GM21360 (cell line): ENCODE measurements around the gene IDI1.
A peak's percentile ranks its signal among the peaks of the same experiment; 100 is the strongest.
"Not testable (repeated sequence)": the region's sequence is repeated elsewhere in the genome, so short reads cannot be mapped to it uniquely, and the experiment has no call there.

Source experiments
- ATAC-seq: cut with Tn5 transposase; IDR thresholded peaks from one replicate; pipeline ENCODE4 v1.9.1; 2021; ENCODE audit warnings: mild to moderate bottlenecking, moderate library complexity; ENCODE audit not compliant: unreplicated experiment

IDI1 gene

GRCh38 chr10:1036341-1036791, 12.6 kb downstream of the IDI1 start:
- peak; percentile 91 for ATAC-seq

DNA sequence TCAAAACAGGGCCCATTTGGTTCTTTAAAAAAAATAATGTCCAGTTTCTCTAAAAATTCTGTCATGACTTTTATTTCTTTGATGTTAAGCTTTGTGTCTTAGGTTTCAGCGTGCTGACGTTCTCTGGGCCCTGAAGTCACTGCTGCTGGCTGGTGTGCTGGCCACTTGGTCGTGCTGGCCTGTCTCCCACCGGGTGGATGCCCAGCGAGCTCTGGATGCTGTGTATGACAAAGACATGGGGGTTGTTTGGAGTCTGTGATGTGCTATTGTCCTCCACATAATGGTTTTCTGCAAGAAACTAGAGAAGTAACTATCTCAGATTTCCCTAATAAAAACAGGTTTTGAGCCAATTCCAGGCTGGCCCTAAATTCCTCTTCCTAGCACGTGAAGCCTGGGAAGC, 13.7 kb downstream of the IDI1 start:
- ATAC-seq = no peak

- no peak for ATAC-seq
Observed at GRCh38 chr10:1034758-1035157, 14.2 kb downstream of the IDI1 start.

GRCh38 chr10:1033601-1034000, 15.3 kb downstream of the IDI1 start:
- no peak for ATAC-seq

GRCh38 chr10:1029838-1030237, 19.1 kb downstream of the IDI1 start:
- ATAC-seq = no peak

- no peak for ATAC-seq
Observed at GRCh38 chr10:1026578-1026977, 22.3 kb downstream of the IDI1 start.

DNA sequence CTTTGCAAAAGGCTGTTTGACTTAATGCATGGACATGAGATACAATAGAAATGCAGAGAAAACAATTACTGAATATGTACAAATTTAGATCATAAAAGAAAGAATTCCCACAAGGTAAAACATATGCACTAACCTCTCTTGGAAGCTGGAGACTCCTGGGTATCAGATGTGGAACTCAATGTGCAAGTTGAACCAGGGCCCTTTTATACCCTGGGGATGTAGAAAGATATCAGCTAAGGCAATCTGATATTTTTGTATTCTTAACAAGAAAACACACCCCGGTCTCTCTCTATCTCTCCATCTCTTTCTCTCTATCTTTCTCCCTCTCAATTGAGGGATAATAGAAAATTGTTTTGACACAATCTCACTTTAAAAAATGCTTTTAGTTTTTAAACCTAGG, 23.2 kb downstream of the IDI1 start, which contains the start of gene IDI2:
Gene IDI2 (minus strand): TSS at position 177 of the 400 bp plus-strand sequence. CDS start 1,136 bp downstream, outside the sequence.
- ATAC-seq = no peak

DNA sequence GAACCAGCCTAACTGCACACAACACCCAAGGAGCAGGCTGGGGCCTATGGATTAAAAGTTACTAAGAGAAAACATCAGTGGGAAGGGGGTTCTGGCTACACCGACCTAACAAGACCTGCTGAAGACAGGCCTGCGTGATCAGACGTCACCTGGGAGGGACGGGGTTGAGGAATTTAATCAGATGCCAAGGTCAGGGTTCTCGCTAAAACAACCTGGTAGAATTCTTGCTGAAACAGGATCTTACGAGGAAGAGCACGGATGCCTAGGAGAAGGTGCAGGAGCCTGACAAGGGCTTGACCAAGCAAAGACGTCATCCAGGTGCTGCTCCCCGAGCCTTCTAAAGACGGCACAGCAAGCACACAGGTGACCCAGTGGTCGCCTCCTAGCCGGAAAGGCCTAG, 24.8 kb downstream of the IDI1 start:
- ATAC-seq = no peak

DNA sequence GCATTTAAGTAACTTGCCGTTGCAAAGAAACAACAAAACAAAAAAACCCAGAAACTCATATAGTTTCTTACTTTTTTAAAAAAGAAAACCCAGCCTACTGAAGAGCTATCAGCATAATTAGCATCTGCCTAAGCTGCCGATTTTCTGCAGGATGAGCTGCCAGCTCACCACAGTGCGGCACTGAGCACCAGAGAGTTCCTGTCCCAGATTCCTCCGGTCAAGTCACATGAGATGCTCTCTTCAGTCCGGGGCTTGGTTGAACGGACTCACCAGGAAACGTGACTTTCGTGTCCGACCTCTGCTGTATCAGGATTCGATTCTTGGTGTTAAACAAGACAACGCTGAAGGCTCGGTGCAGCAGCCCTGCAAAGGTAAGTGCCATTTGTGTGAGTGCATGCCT, 26.5 kb downstream of the IDI1 start:
- no peak for ATAC-seq

GRCh38 chr10:1020958-1021357, 28.0 kb downstream of the IDI1 start:
- ATAC-seq = no peak

GRCh38 chr10:1020460-1020859, 28.5 kb downstream of the IDI1 start:
- ATAC-seq = no peak

GRCh38 chr10:1019362-1019761, 29.6 kb downstream of the IDI1 start:
- ATAC-seq = no peak

DNA sequence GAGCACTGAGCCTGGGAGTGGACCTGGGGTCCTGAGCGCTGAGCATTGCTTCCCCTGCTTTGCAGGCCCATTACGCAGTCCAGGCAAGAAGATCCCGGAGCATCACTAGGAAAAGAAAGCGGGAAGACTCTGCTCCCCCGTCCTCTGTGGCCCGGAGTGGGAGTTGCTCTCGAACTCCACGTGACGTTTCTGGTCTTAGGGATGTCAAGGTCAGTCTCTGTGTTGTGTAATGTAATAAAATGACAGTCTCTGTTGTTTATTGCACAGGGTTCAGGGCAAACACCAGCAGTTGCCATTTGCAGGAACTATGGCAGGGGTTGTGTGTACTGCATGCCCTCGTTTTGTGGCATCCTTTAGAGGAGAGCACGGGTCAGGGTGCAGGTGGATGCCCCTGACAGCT, 33.2 kb downstream of the IDI1 start:
- no peak for ATAC-seq

- no peak for ATAC-seq
Observed at GRCh38 chr10:1011696-1012095, 37.2 kb downstream of the IDI1 start.

- ATAC-seq = no peak
Observed at GRCh38 chr10:1010703-1011102, 38.2 kb downstream of the IDI1 start.

- not testable (repeated sequence) for ATAC-seq
Observed at GRCh38 chr10:1009947-1010346, 39.0 kb downstream of the IDI1 start.

GRCh38 chr10:1009071-1009494, 39.8 kb downstream of the IDI1 start:
- ATAC-seq = no peak

DNA sequence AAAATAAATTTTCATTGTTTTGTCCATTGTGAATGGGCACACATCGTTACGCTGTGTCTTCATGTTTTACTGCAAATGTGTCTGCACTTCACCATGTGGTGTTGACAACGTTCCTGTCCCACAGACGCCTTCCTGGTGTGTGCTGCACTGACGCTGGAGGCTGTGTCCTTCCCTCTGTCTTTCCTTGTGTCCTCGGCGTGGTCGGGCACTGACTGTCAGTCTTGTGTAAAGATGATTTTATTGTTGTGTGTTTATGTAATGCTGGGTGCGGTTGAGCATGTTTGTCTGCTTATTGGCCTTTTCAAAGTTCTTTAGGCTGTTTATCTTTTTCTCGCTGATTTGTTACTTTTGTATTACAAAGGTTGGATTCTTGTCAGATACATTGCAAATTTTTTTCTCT, 41.3 kb downstream of the IDI1 start:
- no peak for ATAC-seq

DNA sequence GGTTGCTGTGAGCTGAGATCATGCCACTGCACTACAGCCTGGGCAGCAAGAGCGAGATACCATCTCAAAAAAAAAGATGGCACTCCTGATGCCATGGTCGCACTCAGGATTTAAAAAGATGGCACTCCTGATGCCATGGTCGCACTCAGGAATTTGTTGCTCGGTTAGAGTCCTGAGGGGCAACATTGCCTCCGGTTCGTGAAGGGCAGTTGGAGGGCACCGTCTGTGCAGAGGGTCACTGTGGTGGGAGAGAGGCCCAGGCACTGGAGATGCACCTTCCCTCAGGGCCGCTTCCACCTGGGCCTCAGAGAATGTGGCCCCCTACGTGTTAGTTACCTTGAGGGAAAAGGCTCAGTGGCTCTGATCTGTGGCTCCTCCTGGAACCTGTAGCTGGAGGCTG, 42.3 kb downstream of the IDI1 start:
- ATAC-seq = no peak

DNA sequence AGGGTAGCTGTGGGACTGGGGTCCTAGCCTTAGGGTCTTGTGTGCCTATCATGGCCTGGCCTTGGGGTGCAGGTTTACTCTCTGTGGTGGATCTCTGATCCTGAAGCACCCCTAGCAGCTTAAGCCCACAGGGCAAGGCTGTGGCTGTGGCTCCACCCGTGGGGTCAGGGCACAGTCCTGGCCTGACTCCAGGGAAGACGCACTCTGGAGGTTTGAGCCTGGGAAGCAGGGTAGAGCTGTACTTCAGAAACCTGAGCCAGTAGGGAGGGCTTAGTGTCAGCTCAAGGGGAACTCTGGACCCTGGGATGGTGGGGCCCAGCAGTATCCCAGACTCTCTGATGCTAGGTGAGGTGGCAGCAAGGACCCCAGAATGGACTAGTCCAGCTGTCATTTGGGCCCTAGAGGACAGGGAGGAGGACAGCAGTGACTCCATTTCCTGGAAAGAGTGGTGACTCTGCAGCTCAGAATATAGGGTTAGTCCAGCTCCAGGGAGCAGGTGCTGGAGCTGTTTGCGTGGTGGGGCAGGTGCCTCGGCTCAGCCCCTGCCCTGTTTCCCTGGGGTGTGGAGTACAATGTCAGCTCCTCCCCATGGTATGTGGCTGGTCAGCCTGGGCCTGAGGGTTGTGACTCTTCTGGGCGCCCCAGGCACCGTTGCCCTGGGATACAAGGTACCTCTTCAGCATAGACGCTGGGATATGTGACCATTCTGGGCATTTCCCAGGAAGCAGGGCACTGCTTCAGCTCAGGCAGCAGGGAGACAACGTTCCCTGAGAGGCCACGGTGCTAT, 44.8 kb downstream of the IDI1 start:
- no peak for ATAC-seq

DNA sequence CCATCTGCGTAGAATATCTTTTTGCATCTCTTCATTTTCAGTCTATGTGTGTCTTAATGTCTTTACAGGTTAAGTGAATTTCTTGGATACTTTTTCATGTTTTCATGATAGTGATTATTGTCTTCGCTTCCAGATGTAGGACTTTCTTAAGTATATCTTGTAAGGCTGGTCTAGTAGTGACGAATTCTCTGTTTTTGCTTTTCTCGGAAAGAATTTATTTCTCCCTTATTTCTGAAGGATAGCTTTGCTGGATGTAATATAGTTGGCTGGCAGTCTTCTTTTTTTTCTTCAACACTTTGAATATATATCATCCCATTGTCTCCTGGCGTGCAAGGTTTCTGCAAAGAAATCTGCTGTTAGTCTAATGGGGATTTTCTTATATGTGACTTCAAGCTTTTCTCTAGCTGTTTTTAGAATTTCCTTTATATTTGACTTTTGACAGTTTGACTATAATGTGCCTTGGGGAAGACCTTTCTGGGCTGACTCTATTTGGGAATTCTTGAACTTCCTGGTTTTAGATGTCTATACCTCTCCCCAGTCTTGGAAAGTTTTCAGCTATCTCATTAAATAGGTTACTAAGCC, 46.4 kb downstream of the IDI1 start:
- ATAC-seq = no peak

DNA sequence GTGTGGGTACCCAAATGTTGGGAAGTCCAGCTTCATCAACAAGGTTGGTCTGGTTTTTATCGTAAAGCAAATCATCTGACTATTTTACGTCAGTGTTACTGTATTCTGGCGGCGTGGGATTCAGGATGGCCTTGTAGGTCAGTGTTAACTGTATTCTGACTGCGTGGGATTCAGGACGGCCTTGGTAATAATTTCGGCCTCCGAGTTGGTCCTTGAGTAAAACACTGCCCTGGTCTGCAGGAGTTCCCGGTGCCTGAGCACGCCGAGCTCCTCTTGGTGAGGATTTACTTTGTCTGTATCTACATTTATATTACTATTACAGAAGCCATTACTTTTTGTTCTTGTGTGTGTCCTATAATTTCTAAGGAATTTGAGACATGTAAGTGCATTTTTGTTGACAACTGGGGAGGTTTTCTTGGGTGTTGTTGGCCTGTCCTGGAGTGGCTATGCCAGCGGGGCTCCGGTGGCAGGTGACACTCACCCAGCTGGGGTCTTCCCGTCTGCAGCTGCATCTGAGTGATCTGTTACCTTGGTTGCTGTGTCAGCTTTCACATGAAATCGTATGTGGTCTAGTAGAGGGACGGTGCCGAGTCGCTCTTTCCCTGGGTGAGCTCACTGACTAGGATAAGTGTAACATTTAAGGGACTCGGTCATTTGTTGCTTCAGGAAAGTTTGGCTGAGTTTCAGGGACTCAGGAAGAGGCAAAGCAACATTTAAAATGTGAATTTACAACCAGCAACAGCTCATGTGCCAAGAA, 51.5 kb downstream of the IDI1 start:
- ATAC-seq = no peak
